Fibroblast of peridontal ligament (primary cell): ENCODE results near the gene NDUFAF3.

Experiments
- DNase-seq: peaks from one replicate; pipeline ENCODE4 v3.0.0-alpha.2; 2010; ENCODE audit errors: extremely low read depth

Gene NDUFAF3

GRCh38 chr3:49054344-49054862 lies 32.5 kb downstream of the NDUFAF3 start:
- DNase-seq: peak; percentile 18

DNA sequence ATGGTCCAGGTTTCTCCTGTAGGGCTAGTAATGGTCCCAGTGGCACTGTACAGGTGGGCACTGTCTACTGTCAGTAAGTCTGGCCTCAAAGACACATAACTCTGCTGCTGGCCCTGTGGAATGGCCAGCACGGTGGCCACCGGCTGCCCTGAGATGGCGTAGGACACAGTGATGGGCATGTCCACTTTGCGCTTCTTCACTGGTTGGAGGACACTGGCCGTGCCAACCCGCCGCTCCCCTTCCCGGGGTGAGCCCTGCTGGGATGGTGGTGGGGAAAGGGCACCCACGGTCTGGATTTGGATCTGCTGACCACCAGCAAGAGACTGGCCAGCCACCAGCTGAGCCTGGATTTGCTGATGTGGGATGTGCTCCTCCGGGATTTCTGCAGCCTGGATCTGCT lies 35.3 kb downstream of the NDUFAF3 start:
- no peak for DNase-seq

DNA sequence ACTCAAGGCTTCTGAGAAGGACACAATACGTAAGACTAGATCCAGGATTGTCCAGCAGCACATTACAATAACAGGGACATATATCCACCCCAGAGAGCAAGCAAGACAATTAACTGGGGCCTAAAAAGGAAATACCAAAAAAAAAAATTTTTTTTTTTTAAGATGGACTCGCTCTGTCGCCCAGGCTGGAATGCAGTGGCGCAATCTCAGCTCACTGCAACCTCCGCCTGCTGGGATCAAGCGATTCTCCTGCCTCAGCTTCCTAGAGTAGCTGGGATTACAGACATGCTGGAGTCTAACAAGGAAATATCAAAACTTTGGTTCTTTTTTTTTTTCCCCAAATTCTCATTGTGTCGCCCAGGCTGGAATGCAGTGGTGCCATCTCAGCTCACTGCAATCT lies 36.1 kb downstream of the NDUFAF3 start:
- DNase-seq: no peak
